Measurements from ENCODE around the gene ZNF33B.
"Not testable (repeated sequence)": the region's sequence is repeated elsewhere in the genome, so short reads cannot be mapped to it uniquely, and the experiment has no call there.

DNA sequence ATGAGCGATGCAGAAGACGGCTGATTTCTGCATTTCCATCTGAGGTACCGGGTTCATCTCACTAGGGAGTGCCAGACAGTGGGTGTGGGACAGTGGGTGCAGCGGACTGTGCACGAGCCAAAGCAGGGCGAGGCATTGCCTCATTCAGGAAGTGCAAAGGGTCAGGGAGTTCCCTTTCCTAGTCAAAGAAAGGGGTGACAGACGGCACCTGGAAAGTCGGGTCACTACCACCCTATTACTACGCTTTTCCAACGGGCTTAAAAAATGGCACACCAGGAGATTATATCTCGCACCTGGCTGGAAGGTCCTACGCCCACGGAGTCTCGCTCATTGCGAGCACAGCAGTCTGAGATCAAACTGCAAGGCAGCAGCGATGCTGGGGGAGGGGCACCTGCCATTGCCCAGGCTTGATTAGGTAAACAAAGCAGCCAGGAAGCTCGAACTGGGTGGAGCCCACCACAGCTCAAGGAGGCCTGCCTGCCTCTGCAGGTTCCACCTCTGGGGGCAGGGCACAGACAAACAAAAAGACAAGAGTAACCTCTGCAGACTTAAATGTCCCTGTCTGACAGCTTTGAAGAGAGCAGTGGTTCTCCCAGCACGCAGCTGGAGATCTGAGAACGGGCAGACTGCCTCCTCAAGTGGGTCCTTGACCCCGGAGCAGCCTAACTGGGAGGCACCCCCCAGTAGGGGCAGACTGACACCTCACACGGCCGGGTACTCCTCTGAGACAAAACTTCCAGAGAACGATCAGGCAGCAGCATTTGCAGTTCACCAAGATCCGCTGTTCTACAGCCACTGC, 27.0 kb upstream of the ZNF33B start:
- TF ChIP-seq, protein P1, sequence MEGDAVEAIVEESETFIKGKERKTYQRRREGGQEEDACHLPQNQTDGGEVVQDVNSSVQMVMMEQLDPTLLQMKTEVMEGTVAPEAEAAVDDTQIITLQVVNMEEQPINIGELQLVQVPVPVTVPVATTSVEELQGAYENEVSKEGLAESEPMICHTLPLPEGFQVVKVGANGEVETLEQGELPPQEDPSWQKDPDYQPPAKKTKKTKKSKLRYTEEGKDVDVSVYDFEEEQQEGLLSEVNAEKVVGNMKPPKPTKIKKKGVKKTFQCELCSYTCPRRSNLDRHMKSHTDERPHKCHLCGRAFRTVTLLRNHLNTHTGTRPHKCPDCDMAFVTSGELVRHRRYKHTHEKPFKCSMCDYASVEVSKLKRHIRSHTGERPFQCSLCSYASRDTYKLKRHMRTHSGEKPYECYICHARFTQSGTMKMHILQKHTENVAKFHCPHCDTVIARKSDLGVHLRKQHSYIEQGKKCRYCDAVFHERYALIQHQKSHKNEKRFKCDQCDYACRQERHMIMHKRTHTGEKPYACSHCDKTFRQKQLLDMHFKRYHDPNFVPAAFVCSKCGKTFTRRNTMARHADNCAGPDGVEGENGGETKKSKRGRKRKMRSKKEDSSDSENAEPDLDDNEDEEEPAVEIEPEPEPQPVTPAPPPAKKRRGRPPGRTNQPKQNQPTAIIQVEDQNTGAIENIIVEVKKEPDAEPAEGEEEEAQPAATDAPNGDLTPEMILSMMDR (IDR thresholded peaks at IDR 0.05; ENCODE audit: low read length) = not testable (repeated sequence)
- not testable (repeated sequence) for TF ChIP-seq EZH2 (IDR thresholded peaks at IDR 0.05; ENCODE audit: borderline replicate concordance, low read length)

Measured in OCI-LY1 (cell line).